ENCODE data around the gene CHCHD6.

Gene CHCHD6

DNA sequence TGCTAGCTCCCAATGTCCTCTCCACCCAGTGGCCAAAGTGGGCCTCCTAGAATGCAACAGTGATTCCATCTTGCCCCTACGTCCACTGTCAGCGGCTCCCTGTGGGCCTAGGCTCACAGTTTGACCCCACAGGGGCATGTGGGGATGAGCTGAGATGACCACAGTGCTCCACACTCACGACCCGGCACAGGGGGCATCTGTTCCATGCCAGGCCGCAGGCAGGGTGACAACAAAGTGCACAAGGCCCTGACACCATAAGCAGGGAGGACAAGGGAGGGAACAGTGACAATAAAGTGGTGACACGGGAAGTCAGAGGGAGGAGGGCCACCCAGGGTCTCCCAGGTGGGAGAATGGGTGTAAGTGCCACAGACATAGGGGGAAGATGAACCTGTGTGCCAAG lies 273.8 kb downstream of the CHCHD6 start:
- no peak overlapping the region for H3K27ac ChIP-seq
- H3K4me3 ChIP-seq, result no peak overlapping the region
- no peak for DNase-seq (ENCODE audit: low spot score)
- TF ChIP-seq CTCF (IDR thresholded peaks at IDR 0.05), result no peak

- DNase-seq (ENCODE audit: low spot score), result no peak
- Histone ChIP-seq H3K27ac (no peak overlapping the region), H3K4me3 (no peak overlapping the region)
- no peak for TF ChIP-seq CTCF (IDR thresholded peaks at IDR 0.05)
Measured at GRCh38 chr3:126978291-126978690, 274.3 kb downstream of the CHCHD6 start.

DNA sequence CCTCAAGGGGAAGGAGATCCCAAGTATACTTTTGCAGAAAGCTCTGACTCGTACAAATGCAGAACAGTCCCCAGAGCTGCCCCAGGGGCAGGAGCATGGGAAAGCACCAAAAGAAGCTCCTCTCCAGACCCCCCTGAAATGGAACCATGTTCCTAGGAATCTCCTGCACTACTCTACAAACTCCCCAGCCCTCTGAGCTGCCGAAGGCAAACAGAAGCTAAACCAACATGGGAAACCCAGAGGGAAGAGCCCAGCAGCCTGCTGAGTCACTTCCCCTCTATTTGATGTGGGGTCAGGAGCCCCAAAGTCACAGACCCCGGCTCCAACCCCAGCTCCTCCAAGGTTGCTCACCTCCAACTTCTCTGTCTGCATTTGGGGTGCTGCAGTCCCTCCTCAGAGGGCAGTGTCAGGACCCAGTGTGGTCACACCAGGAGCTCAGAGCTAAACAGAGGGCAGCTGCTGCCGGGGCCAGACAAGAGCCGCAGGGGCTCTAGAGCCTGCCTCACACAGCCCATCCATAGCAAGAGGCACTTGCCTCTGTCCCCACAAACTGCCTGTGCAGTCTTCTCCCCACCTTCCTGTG lies 275.1 kb downstream of the CHCHD6 start:
- TF ChIP-seq CTCF (IDR thresholded peaks at IDR 0.05), result no peak
- H3K27ac ChIP-seq, result no peak overlapping the region
- no peak overlapping the region for H3K4me3 ChIP-seq
- DNase-seq (ENCODE audit: low spot score), result no peak

- TF ChIP-seq CTCF (IDR thresholded peaks at IDR 0.05), result no peak
- no peak overlapping the region for H3K27ac ChIP-seq
- H3K4me3 ChIP-seq, result no peak overlapping the region
- no peak for DNase-seq (ENCODE audit: low spot score)
Measured at GRCh38 chr3:126980266-126980811, 276.3 kb downstream of the CHCHD6 start.

- DNase-seq (ENCODE audit: low spot score), result no peak
- Histone ChIP-seq H3K27ac (peak overlapping the region in 1 of 2 donors; percentile 94), H3K4me3 (peak overlapping the region; percentile 90)
- TF ChIP-seq CTCF (IDR thresholded peaks at IDR 0.05), result no peak
Measured at GRCh38 chr3:126982126-126982470, 278.1 kb downstream of the CHCHD6 start.

DNA sequence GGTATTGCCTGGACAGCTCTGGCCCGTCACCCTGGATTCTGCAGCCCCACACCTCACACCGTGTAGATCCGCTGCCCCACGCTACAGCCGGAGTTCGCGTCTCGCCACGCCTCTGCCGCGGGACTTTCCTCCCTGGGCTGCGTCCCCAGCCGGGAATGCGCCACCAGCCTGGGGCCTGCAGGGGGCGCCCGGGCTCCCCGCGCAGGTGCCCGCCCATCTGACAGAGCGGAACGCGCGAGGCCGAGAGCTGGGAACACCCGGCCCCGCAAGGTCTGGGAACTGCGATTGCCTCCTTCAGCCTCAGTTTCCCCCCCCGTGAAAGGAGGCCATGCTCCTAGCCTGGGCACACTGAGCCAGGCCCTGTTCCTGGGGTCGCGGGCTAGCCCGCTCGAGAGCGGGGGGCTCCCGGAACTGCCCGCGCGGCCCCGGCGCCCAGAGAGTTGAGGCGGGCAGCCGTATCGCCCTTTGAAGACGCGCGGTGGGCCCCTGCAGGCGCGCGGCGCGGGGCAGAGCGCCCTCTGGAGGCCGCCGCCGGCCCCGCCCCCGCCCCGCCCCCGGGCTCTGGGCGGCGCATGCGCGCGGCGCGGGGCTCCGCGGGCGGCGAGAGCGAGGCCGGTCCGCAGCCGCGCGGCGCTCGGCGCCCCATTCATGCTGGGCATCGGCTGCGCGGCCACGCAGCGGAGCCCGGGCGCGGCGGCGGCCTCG lies 278.6 kb downstream of the CHCHD6 start, which contains the start of gene PLXNA1:
TSS of gene PLXNA1 (plus strand) at position 645 of the 705 bp plus-strand sequence. CDS start 5,479 bp downstream, outside the sequence.
- Histone ChIP-seq H3K4me3 (peak within 1 kb of the TSS; percentile 90), H3K27ac (peak within 1 kb of the TSS; percentile 51 to 94)
- peak; percentile 90 for TF ChIP-seq CTCF (IDR thresholded peaks at IDR 0.05)
- DNase-seq (ENCODE audit: low spot score), result peak; percentile 88

GRCh38 chr3:126983276-126983652 lies 279.2 kb downstream of the CHCHD6 start:
- TF ChIP-seq CTCF (IDR thresholded peaks at IDR 0.05), result no peak
- peak overlapping the region; percentile 51 to 94 for H3K27ac ChIP-seq
- peak overlapping the region; percentile 90 for H3K4me3 ChIP-seq
- no peak for DNase-seq (ENCODE audit: low spot score)

All from coronary artery (tissue), 2 donors.